Breast epithelium (tissue), 4 donors: ENCODE data around the gene DPP9. TPM values are rescaled to one million over a fixed set of nuclear protein-coding genes. Genes with fewer than 3 reads are reported as not detected.
A peak's percentile ranks its signal among the peaks of the same experiment; 100 is the strongest.

Experiments used
- DNase-seq, 2 donors: peaks; one replicate each; pipeline ENCODE4 v3.0.0-alpha.2; 2019; ENCODE audit warnings: low spot score in 2 of 2
- H3K27ac ChIP-seq, 2 donors: fragments of 200-600 bp; sonication (generic) in 1 of 2; one replicate each; pipeline ENCODE4 v1.5.1; 2016 to 2019; ENCODE audit warnings: mild to moderate bottlenecking in 1 of 2
- H3K27me3 ChIP-seq, 2 donors: fragments of 200-600 bp; sonication (generic) in 1 of 2; one replicate each; pipeline versions ENCODE4 v1.5.1 to v1.6.0; 2017 to 2019; ENCODE audit warnings: control low read depth in 1 of 2, mild to moderate bottlenecking in 1 of 2
- H3K36me3 ChIP-seq: fragments of 200-600 bp; one replicate; pipeline ENCODE4 v1.5.1; 2019
- H3K4me1 ChIP-seq, 2 donors: fragments of 200-600 bp; sonication (generic); one replicate each; pipeline ENCODE4 v1.5.1; 2016 to 2019; ENCODE audit warnings: control low read depth in 1 of 2
- H3K4me3 ChIP-seq, 3 donors: fragments of 200-600 bp; sonication (generic); 1 replicate in 2 of 3; 2 replicates in 1 of 3; pipeline ENCODE4 v1.5.1; 2016 to 2019; ENCODE audit warnings: mild to moderate bottlenecking in 3 of 3, moderate library complexity in 2 of 3
- H3K9me3 ChIP-seq, 2 donors: fragments of 200-600 bp; sonication (generic) in 1 of 2; one replicate each; pipeline ENCODE4 v1.5.1; 2016 to 2019; ENCODE audit warnings: control low read depth in 1 of 2
- CTCF ChIP-seq, 3 donors: fragments of 450-650 bp; IDR thresholded peaks; one replicate each; pipeline ENCODE4 v1.5.1; 2016 to 2017; ENCODE audit warnings: antibody characterized with exemption in 3 of 3, mild to moderate bottlenecking in 3 of 3, moderate library complexity in 3 of 3
- POLR2A ChIP-seq: fragments of 450-650 bp; IDR thresholded peaks from one replicate; pipeline ENCODE4 v1.6.1; 2016; ENCODE audit warnings: antibody characterized with exemption, mild to moderate bottlenecking, moderate library complexity
- POLR2AphosphoS5 ChIP-seq, 3 donors: sonication (generic); formaldehyde crosslinking; IDR thresholded peaks; one replicate each; pipeline ENCODE4 v1.6.1; 2017; ENCODE audit warnings: antibody characterized with exemption in 3 of 3
- intact Hi-C: fragments of 100-400 bp; cut with DNase I; formaldehyde crosslinking; loops from one replicate; pipeline ENCODE4 v1.15.1; 2023; ENCODE audit warnings: low total_unique reads
- total RNA-seq, 3 donors: library from RNA; depleted of rRNA; stranded (reverse); fragments of >200 nt; gene quantifications; one replicate each; pipeline ENCODE4 v1.1.0, GENCODE V29; 2016

Gene DPP9
- total RNA-seq, 3 donors from 2014 or later: 33.6 to 74.1 (median 49.6) TPM

- no peak for TF ChIP-seq POLR2A
- no peak for TF ChIP-seq POLR2AphosphoS5 (IDR thresholded peaks at IDR 0.05)
- TF ChIP-seq CTCF (IDR thresholded peaks at IDR 0.05): no peak
- no peak overlapping the region for H3K4me3 ChIP-seq
- no peaks in the 10 kb centered on the region for H3K27me3 ChIP-seq
- no peaks in the 10 kb centered on the region for H3K9me3 ChIP-seq
- H3K36me3 ChIP-seq: peaks cover 6% of the 10 kb centered on the region
- peaks cover 9 to 13% of the 10 kb centered on the region in 2 donors for H3K4me1 ChIP-seq
- intact Hi-C loops: no loop called here
- no peak for DNase-seq
- peak overlapping the region; percentile 91 to 96 for H3K27ac ChIP-seq
Observed at GRCh38 chr19:4692251-4693077, 31.2 kb downstream of the DPP9 start.

- peak in 1 of 2 donors; percentile 46 for DNase-seq
- Histone ChIP-seq H3K27ac (no peak overlapping the region), H3K4me3 (no peak overlapping the region), H3K36me3 (peaks cover 6% of the 10 kb centered on the region), H3K9me3 (no peaks in the 10 kb centered on the region), H3K27me3 (no peaks in the 10 kb centered on the region), H3K4me1 (peaks cover 9 to 13% of the 10 kb centered on the region in 2 donors)
- intact Hi-C loops: no loop called here
- TF ChIP-seq CTCF (IDR thresholded peaks at IDR 0.05) (no peak), POLR2AphosphoS5 (IDR thresholded peaks at IDR 0.05) (no peak), POLR2A (no peak)
Observed at GRCh38 chr19:4691373-4691772, 32.3 kb downstream of the DPP9 start.

- Histone ChIP-seq H3K4me3 (no peak overlapping the region), H3K9me3 (no peaks in the 10 kb centered on the region), H3K27ac (no peak overlapping the region), H3K4me1 (peaks cover 9 to 13% of the 10 kb centered on the region in 2 donors), H3K27me3 (no peaks in the 10 kb centered on the region), H3K36me3 (peaks cover 6% of the 10 kb centered on the region)
- DNase-seq: no peak
- TF ChIP-seq POLR2AphosphoS5 (IDR thresholded peaks at IDR 0.05) (no peak), CTCF (IDR thresholded peaks at IDR 0.05) (no peak), POLR2A (no peak)
- intact Hi-C loops: no loop called here
Observed at GRCh38 chr19:4690361-4690760, 33.3 kb downstream of the DPP9 start.

GRCh38 chr19:4689403-4689802 lies 34.2 kb downstream of the DPP9 start:
- H3K9me3 ChIP-seq: no peaks in the 10 kb centered on the region
- no peaks in the 10 kb centered on the region for H3K27me3 ChIP-seq
- peaks cover 6% of the 10 kb centered on the region for H3K36me3 ChIP-seq
- TF ChIP-seq POLR2A (no peak), POLR2AphosphoS5 (IDR thresholded peaks at IDR 0.05) (no peak), CTCF (IDR thresholded peaks at IDR 0.05) (no peak)
- H3K4me1 ChIP-seq: peaks cover 6 to 11% of the 10 kb centered on the region in 2 donors
- intact Hi-C loops: no loop called here
- H3K27ac ChIP-seq: no peak overlapping the region
- H3K4me3 ChIP-seq: no peak overlapping the region
- no peak for DNase-seq

- no peak for DNase-seq
- Histone ChIP-seq H3K27me3 (no peaks in the 10 kb centered on the region), H3K4me1 (peaks cover 3 to 4% of the 10 kb centered on the region in 2 donors), H3K4me3 (no peak overlapping the region), H3K9me3 (no peaks in the 10 kb centered on the region), H3K27ac (no peak overlapping the region), H3K36me3 (peaks cover 6% of the 10 kb centered on the region)
- no peak for TF ChIP-seq POLR2A
- no peak for TF ChIP-seq POLR2AphosphoS5 (IDR thresholded peaks at IDR 0.05)
- TF ChIP-seq CTCF (IDR thresholded peaks at IDR 0.05): no peak
- intact Hi-C loops: no loop called here
Observed at GRCh38 chr19:4688587-4688986, 35.1 kb downstream of the DPP9 start.
